IMR-90 (cell line): ENCODE results near the gene SKAP1. TPM values are rescaled to one million over a fixed set of nuclear protein-coding genes. Genes with fewer than 3 reads are reported as not detected.
A peak's percentile ranks its signal among the peaks of the same experiment; 100 is the strongest.

ENCODE experiments used
- ATAC-seq: fragments of 200-7000 bp; cut with Tn5 transposase; 2 replicates; pipeline ENCODE4 v1.9.1; 2020; ENCODE audit warnings: low read depth, mild to moderate bottlenecking, moderate library complexity
- BruUV-seq: library from RNA; stranded (reverse); fragments of 400-500 nt; replicated peaks from 2 replicates; lab custom pipeline; 2021; lab: Mats Ljungman, UMichigan
- CTCF ChIA-PET: fragments of 300-600 bp; formaldehyde crosslinking; extraction: SDS; loops from one replicate; lab custom pipeline; 2021; ENCODE audit warnings: antibody characterized with exemption; lab: Yijun Ruan, JAX
- POLR2A ChIA-PET: fragments of 300-600 bp; sonication (Branson Sonifier 250); formaldehyde crosslinking; loops from one replicate; lab custom pipeline; 2022; ENCODE audit warnings: antibody characterized with exemption; ENCODE audit not compliant: unreplicated experiment; lab: Charles Lee
- DNase-seq: peaks from one replicate; pipeline ENCODE4 v3.0.0; 2013
- H2AFZ ChIP-seq: replicated peaks from 2 replicates; pipeline ENCODE3; 2013; ENCODE audit warnings: low read length, mild to moderate bottlenecking; ENCODE audit not compliant: poor library complexity
- H2AK5ac ChIP-seq: 2 replicates; pipeline ENCODE4 v1.6.1; 2013; ENCODE audit warnings: low read depth, low read length, inconsistent platforms
- H2AK9ac ChIP-seq: replicated peaks from 2 replicates; pipeline ENCODE3; 2013; ENCODE audit warnings: mild to moderate bottlenecking, low read depth, low read length, moderate library complexity; ENCODE audit not compliant: poor library complexity
- H2BK120ac ChIP-seq: 2 replicates; pipeline ENCODE4 v1.6.1; 2013; ENCODE audit warnings: low read depth, low read length, inconsistent platforms
- H2BK15ac ChIP-seq: 3 replicates; pipeline ENCODE4 v1.6.1; 2013; ENCODE audit warnings: low read depth, low read length, inconsistent platforms
- H2BK20ac ChIP-seq: 2 replicates; pipeline ENCODE4 v1.6.1; 2013; ENCODE audit warnings: low read depth, mild to moderate bottlenecking, inconsistent platforms, low read length, moderate library complexity
- H2BK5ac ChIP-seq: 2 replicates; pipeline ENCODE4 v1.6.1; 2013; ENCODE audit warnings: mild to moderate bottlenecking, low read depth, low read length, inconsistent platforms; ENCODE audit not compliant: poor library complexity, severe bottlenecking
- H3K14ac ChIP-seq: replicated peaks from 2 replicates; pipeline ENCODE4 v1.6.1; 2013; ENCODE audit warnings: low read depth, low read length, inconsistent platforms
- H3K18ac ChIP-seq: 2 replicates; pipeline ENCODE4 v1.6.1; 2013; ENCODE audit warnings: low read depth, low read length, control low read depth
- H3K23ac ChIP-seq: 2 replicates; pipeline ENCODE4 v1.6.1; 2013; ENCODE audit warnings: low read depth, low read length, inconsistent platforms
- H3K27ac ChIP-seq: 2 replicates; pipeline ENCODE4 v1.5.1; 2013; ENCODE audit warnings: mild to moderate bottlenecking, control low read depth, low read length; ENCODE audit not compliant: insufficient read depth
- H3K27me3 ChIP-seq: 2 replicates; pipeline ENCODE4 v1.6.1; 2013; ENCODE audit warnings: low read length; ENCODE audit not compliant: control insufficient read depth, insufficient read depth
- H3K36me3 ChIP-seq: 2 replicates; pipeline ENCODE4 v1.6.1; 2013; ENCODE audit warnings: low read length, mixed read lengths; ENCODE audit not compliant: control insufficient read depth, insufficient read depth
- H3K4ac ChIP-seq: 2 replicates; pipeline ENCODE4 v1.6.1; 2013; ENCODE audit warnings: low read depth, low read length, inconsistent platforms
- H3K4me1 ChIP-seq: 2 replicates; pipeline ENCODE4 v1.6.1; 2013; ENCODE audit warnings: low read length, mixed read lengths; ENCODE audit not compliant: control insufficient read depth, insufficient read depth
- H3K4me2 ChIP-seq: 2 replicates; pipeline ENCODE4 v1.6.1; 2013; ENCODE audit warnings: low read depth, mild to moderate bottlenecking, control low read depth, low read length, moderate library complexity
- H3K4me3 ChIP-seq: 2 replicates; pipeline ENCODE4 v1.5.1; 2013; ENCODE audit warnings: low read depth, mild to moderate bottlenecking, control low read depth, low read length, moderate library complexity; ENCODE audit not compliant: insufficient read depth
- H3K56ac ChIP-seq: 2 replicates; pipeline ENCODE4 v1.6.1; 2013; ENCODE audit warnings: low read length, inconsistent platforms; ENCODE audit not compliant: insufficient read depth; ENCODE audit errors: extremely low read depth
- H3K79me1 ChIP-seq, 2 experiments: 2 replicates each; pipeline ENCODE4 v1.6.1; 2013; ENCODE audit warnings: low read length in 2 of 2, inconsistent platforms in 1 of 2, low read depth in 1 of 2
- H3K9ac ChIP-seq: 2 replicates; pipeline ENCODE4 v1.6.1; 2013; ENCODE audit warnings: low read depth, low read length, control low read depth
- H3K9me1 ChIP-seq: 2 replicates; pipeline ENCODE4 v1.6.1; 2013; ENCODE audit warnings: low read length, inconsistent platforms; ENCODE audit not compliant: insufficient read depth
- H3K9me3 ChIP-seq: 2 replicates; pipeline ENCODE4 v1.6.1; 2013; ENCODE audit warnings: low read length; ENCODE audit not compliant: control insufficient read depth, insufficient read depth
- H4K20me1 ChIP-seq: 2 replicates; pipeline ENCODE4 v1.6.1; 2013; ENCODE audit warnings: low read length, inconsistent platforms; ENCODE audit not compliant: insufficient read depth
- H4K5ac ChIP-seq: 2 replicates; pipeline ENCODE4 v1.6.1; 2013; ENCODE audit warnings: mild to moderate bottlenecking, low read depth, low read length, control low read depth
- H4K8ac ChIP-seq, 2 experiments: 2 replicates each; pipeline ENCODE4 v1.6.1; 2013; ENCODE audit warnings: low read depth in 2 of 2, low read length in 2 of 2, control low read depth in 1 of 2, inconsistent platforms in 1 of 2
- H4K91ac ChIP-seq: 2 replicates; pipeline ENCODE4 v1.6.1; 2013; ENCODE audit warnings: low read depth, low read length, inconsistent platforms; ENCODE audit not compliant: insufficient read depth
- BHLHE40 ChIP-seq: fragments of 150-350 bp; IDR thresholded peaks from 2 replicates; pipeline ENCODE4 v1.6.1; 2016; ENCODE audit warnings: mild to moderate bottlenecking, low read depth, low read length
- CTCF ChIP-seq: conservative IDR thresholded peaks from 2 replicates; pipeline ENCODE4 v1.5.1; 2012; ENCODE audit warnings: mild to moderate bottlenecking, low read depth, low read length, improper control_type of control experiment
- MAFK ChIP-seq: IDR thresholded peaks from 2 replicates; pipeline ENCODE4 v1.6.1; 2012; ENCODE audit warnings: low read depth, low read length, improper control_type of control experiment
- MAZ ChIP-seq: IDR thresholded peaks from 2 replicates; pipeline ENCODE4 v1.6.1; 2012; ENCODE audit warnings: low read depth, mild to moderate bottlenecking, low read length, improper control_type of control experiment, moderate library complexity, borderline replicate concordance
- MXI1 ChIP-seq: IDR thresholded peaks from 2 replicates; pipeline ENCODE4 v1.6.1; 2012; ENCODE audit warnings: low read depth, mild to moderate bottlenecking, low read length, moderate library complexity, borderline replicate concordance
- NFE2L2 ChIP-seq: fragments of 150-350 bp; IDR thresholded peaks from 2 replicates; pipeline ENCODE4 v1.6.1; 2016; ENCODE audit warnings: low read depth, mild to moderate bottlenecking, low read length
- POLR2A ChIP-seq: IDR thresholded peaks from 2 replicates; pipeline ENCODE4 v1.6.1; 2012; ENCODE audit warnings: mild to moderate bottlenecking, low read depth, low read length
- RAD21 ChIP-seq: IDR thresholded peaks from 2 replicates; pipeline ENCODE4 v1.6.1; 2012; ENCODE audit warnings: low read length, improper control_type of control experiment
- SMC3 ChIP-seq: fragments of 150-350 bp; IDR thresholded peaks from 2 replicates; pipeline ENCODE4 v1.6.1; 2016; ENCODE audit warnings: low read depth, mild to moderate bottlenecking, antibody characterized with exemption, low read length, moderate library complexity
- USF2 ChIP-seq: fragments of 150-350 bp; IDR thresholded peaks from 2 replicates; pipeline ENCODE4 v1.6.1; 2017; ENCODE audit warnings: mild to moderate bottlenecking, antibody characterized with exemption, low read length, low read depth
- WGBS, 2 experiments: methylation state at CpG; one replicate each; pipeline versions ENCODE4 v1.1.5 to v1.1.7; 2013; ENCODE audit warnings: missing lambda C conversion rate in 2 of 2; ENCODE audit not compliant: insufficient read length in 1 of 2; ENCODE audit errors: extremely low coverage in 2 of 2; 5-methylcytosine and 5-hydroxymethylcytosine counted together
- dilution Hi-C: fragments of 300-500 bp; cut with HindIII; formaldehyde crosslinking; loops from one replicate; pipeline ENCODE4 v1.14.3; 2018; ENCODE audit warnings: low sequenced_read_pairs; ENCODE audit not compliant: unreplicated experiment
- in situ Hi-C: fragments of 300-500 bp; cut with MboI; formaldehyde crosslinking; loops from 3 replicates; pipeline ENCODE4 v1.14.3; 2019; ENCODE audit warnings: low sequenced_read_pairs, inconsistent platforms, mixed read lengths
- intact Hi-C: fragments of 100-400 bp; cut with micrococcal nuclease; formaldehyde crosslinking; loops from 2 replicates; pipeline ENCODE4 v1.10.0; 2022
- polyA plus RNA-seq, 3 experiments: library from polyadenylated mRNA; depleted of rRNA; stranded (reverse); fragments of >200 nt; gene quantifications; 2 replicates each; pipeline ENCODE4 v1.2.3, GENCODE V29; 2012; ENCODE audit warnings: low replicate concordance in 1 of 3
- total RNA-seq: library from RNA; depleted of rRNA; stranded (reverse); fragments of >200 nt; gene quantifications from 2 replicates; pipeline ENCODE4 v1.2.3, GENCODE V29; 2012

The SKAP1 gene
- total and polyA plus RNA-seq, 2 of the 4 experiments (the other 2 are of a cell fraction): not detected

- no peak for TF ChIP-seq MAZ
- no peak for TF ChIP-seq USF2
- no peak for TF ChIP-seq SMC3
- TF ChIP-seq MAFK: no peak
- no peak for TF ChIP-seq BHLHE40
- TF ChIP-seq POLR2A: no peak
- TF ChIP-seq MXI1: no peak
- TF ChIP-seq NFE2L2: no peak
- TF ChIP-seq RAD21: no peak
- no peak for TF ChIP-seq CTCF
- Histone ChIP-seq H4K20me1 (0 out of 2 replicates have a peak, but pooled peaks cover 4% of the 10 kb centered on the region), H2BK5ac (no peak overlapping the region), H4K5ac (no peak overlapping the region), H2BK20ac (peak overlapping the region; percentile 34), H3K4me1 (peaks cover 5% of the 10 kb centered on the region), H4K8ac (no peak overlapping the region), H3K9me1 (peaks cover 12% of the 10 kb centered on the region), H3K18ac (no peak overlapping the region), H3K36me3 (no peaks in the 10 kb centered on the region), H3K27ac (no peak overlapping the region), H3K4me3 (no peak overlapping the region), H4K91ac (no peak overlapping the region), H2BK120ac (peak overlapping the region; percentile 33), H3K56ac (no peak overlapping the region), H3K14ac (0 out of 2 replicates have a peak overlapping the region, but pooled peaks have one; percentile 39), H3K9me3 (no peaks in the 10 kb centered on the region), H2AK9ac (no peak overlapping the region), H3K23ac (no peak overlapping the region), H3K4me2 (no peak overlapping the region), H2AK5ac (peak overlapping the region; percentile 48), H3K4ac (0 out of 2 replicates have a peak overlapping the region, but pooled peaks have one; percentile 7), H3K9ac (no peak overlapping the region), H3K79me1 (peaks cover 0 to 14% of the 10 kb centered on the region in 2 experiments; a peak in 2 of 4 replicates), H3K27me3 (no peaks in the 10 kb centered on the region), H2BK15ac (peak overlapping the region; percentile 37; the same call in 1 of the 3 replicates), H2AFZ (peak overlapping the region; percentile 16)
- CTCF ChIA-PET: no interaction called here
- 57 to 100% methylated on average over 1 to 2 of the region's 9 CpGs for WGBS, 2 experiments
- no TSS peak for BruUV-seq
- intact Hi-C loops: no loop called here
- POLR2A ChIA-PET: no interaction called here
- DNase-seq (no peak), ATAC-seq (no peak)
- in situ Hi-C loops: no loop called here
- dilution Hi-C loops: no loop called here
Observed at GRCh38 chr17:48478224-48479013, 48.4 kb upstream of the SKAP1 start.
